PFSK-1 (cell line): ENCODE data around the gene CIDEC.
A peak's percentile ranks its signal among the peaks of the same experiment; 100 is the strongest.

Source experiments
- FOXP2 ChIP-seq: optimal IDR thresholded peaks from 2 replicates; pipeline ENCODE3; 2011; ENCODE audit warnings: borderline replicate concordance, control low read depth, inconsistent platforms; ENCODE audit not compliant: insufficient read depth; ENCODE audit errors: extremely low read length, extremely low read depth
- POLR2AphosphoS5 ChIP-seq: IDR thresholded peaks from 2 replicates; pipeline ENCODE4 v1.6.1; 2012; ENCODE audit warnings: low read depth, mild to moderate bottlenecking, control low read depth, low read length, moderate library complexity
- SIN3A ChIP-seq: IDR thresholded peaks from 2 replicates; pipeline ENCODE4 v1.6.1; 2012; ENCODE audit warnings: mild to moderate bottlenecking, low read length, moderate library complexity, borderline replicate concordance; ENCODE audit not compliant: insufficient read depth
- TAF1 ChIP-seq: IDR thresholded peaks from 2 replicates; pipeline ENCODE4 v1.6.1; 2012; ENCODE audit warnings: low read length, control low read depth, borderline replicate concordance; ENCODE audit not compliant: insufficient read depth
- TF ChIP-seq, protein P1 (sequence below), 2 experiments: IDR thresholded peaks; 2 replicates each; pipeline versions ENCODE4 v1.6.1 to v1.8.0; 2011 to 2012; ENCODE audit warnings: low read depth in 2 of 2, low read length in 2 of 2, control low read depth in 1 of 2, inconsistent platforms in 1 of 2, mild to moderate bottlenecking in 1 of 2, moderate library complexity in 1 of 2; ENCODE audit not compliant: insufficient read depth in 1 of 2

GRCh38 chr3:9890249-9891071, 10.4 kb upstream of the CIDEC start, which contains the start of gene JAGN1:
- TF ChIP-seq POLR2AphosphoS5, result peak; percentile 72
- TF ChIP-seq TAF1, result peak; percentile 92
- TF ChIP-seq, protein P1, sequence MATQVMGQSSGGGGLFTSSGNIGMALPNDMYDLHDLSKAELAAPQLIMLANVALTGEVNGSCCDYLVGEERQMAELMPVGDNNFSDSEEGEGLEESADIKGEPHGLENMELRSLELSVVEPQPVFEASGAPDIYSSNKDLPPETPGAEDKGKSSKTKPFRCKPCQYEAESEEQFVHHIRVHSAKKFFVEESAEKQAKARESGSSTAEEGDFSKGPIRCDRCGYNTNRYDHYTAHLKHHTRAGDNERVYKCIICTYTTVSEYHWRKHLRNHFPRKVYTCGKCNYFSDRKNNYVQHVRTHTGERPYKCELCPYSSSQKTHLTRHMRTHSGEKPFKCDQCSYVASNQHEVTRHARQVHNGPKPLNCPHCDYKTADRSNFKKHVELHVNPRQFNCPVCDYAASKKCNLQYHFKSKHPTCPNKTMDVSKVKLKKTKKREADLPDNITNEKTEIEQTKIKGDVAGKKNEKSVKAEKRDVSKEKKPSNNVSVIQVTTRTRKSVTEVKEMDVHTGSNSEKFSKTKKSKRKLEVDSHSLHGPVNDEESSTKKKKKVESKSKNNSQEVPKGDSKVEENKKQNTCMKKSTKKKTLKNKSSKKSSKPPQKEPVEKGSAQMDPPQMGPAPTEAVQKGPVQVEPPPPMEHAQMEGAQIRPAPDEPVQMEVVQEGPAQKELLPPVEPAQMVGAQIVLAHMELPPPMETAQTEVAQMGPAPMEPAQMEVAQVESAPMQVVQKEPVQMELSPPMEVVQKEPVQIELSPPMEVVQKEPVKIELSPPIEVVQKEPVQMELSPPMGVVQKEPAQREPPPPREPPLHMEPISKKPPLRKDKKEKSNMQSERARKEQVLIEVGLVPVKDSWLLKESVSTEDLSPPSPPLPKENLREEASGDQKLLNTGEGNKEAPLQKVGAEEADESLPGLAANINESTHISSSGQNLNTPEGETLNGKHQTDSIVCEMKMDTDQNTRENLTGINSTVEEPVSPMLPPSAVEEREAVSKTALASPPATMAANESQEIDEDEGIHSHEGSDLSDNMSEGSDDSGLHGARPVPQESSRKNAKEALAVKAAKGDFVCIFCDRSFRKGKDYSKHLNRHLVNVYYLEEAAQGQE (IDR thresholded peaks at IDR 0.05; ENCODE audit: insufficient read depth in 1 of 2, low read depth in 2 of 2, low read length in 2 of 2), result 0 out of 4 replicates have a peak, but pooled peaks have one; percentile 15 to 16
- TF ChIP-seq SIN3A, result no peak; the same call in 1 of the 2 replicates
- peak; percentile 60 for TF ChIP-seq FOXP2
